Activated T-cell treated with anti-CD3 and anti-CD28 coated beads for 1 hour (primary cell): Measurements from ENCODE around the gene RGS4.
A peak's percentile ranks its signal among the peaks of the same experiment; 100 is the strongest.
"Not testable (repeated sequence)": the region's sequence is repeated elsewhere in the genome, so short reads cannot be mapped to it uniquely, and the experiment has no call there.

Experiments used
- DNase-seq: peaks from one replicate; pipeline ENCODE4 v3.0.0-alpha.2; 2020; ENCODE audit warnings: low read depth

The RGS4 gene

DNA sequence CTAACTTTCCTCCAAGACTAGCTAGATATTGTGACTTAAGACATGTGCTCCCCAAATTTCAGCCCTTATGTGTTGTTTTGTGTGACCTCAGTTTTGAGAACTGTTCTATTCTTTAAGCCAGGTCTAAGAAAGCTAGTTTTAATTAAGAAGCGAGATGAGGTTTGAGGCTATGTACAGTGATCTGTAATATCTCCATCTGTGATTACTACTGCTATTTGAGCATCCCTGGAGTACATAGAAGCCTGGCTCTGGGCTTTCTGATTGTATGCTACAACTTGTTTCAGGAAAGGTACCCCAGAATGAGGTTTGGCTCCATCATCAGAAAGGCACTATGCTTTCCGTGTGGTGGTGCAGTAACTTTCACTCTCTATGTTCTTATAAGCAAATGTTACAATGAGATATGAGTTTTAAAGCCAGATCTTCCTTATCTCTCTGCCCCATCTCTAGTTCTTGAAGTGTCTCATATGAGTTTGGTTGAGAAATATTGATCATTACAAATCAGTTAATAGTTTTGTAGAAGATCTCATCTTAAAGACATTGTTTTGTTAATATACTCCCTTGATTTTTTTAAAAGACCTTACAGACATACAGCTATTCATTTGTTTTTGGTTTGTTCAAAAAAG is 605 bp downstream of the RGS4 start:
- DNase-seq = no peak

DNA sequence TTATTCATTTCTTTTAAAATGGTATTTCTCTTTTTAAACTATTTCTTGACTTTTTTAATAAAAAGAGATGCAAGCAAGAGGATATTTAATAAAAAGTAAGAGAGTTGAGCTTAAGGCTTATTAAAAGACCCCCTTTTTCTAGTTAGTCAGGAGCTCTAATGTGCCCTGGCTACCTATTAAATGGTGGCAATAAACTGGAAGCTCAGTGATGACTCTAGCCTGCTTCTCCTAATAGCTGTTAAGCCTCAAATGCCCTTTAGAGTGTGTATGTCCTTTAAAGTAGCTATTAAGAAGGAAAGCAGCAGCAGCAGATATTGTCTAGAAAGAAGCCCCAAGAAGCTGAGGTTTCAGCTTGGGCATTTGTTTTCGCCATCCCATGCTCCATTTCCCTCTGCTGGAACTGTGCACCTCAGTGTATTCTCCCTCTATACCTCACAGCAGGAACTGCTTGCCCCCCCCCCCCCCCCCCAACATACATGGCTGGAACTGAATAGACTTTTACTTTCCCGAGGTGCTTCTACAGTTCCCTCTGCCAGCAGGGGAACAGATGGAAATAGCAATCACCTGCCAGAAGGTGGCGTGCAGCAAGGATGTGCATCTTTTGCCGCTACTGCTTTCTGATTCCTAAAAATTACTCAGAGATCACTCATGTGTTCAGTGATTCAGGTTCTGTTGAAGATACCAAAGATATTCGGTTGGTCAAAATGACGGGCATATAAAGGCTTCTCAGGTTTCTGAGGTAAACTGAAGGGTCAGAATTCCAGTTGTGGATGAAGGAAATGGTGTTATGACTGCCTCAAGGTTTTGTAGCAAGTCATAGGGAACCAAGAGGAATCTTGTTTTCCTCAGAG is 2.5 kb downstream of the RGS4 start:
- peak; percentile 6 for DNase-seq

DNA sequence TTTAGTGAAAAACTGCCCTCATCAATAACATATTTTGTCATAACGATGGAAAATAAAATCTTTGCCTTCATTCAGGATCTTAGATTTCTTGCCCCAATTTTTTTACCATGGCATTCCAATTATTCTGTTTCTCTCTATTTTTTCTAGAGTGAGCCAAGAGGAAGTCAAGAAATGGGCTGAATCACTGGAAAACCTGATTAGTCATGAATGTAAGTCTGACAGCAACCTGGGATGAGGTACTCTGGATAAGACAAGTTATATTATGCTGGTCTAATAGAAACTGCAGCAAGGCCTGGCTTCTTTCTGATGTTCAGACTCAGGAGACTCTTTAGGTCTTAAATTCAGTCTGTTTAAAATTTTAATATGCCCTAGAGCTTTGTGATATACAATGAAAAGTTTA is 3.5 kb downstream of the RGS4 start:
- no peak for DNase-seq

DNA sequence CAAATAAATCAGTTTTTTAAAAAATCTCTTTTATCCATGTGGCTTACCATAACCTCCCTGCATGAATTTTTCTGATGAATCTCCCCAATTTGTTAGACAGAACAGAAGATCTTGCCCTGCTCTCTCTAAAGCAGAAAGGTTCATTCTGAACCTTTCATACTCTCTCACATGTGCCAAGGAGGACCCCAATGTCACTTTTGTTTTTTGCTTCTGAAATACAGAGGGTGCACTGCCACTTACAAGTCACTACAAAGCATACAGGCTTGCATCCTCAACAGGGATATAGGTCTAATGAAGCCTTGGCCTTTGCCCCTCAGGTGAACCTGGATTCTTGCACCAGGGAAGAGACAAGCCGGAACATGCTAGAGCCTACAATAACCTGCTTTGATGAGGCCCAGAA is 4.8 kb downstream of the RGS4 start:
- DNase-seq = no peak

DNA sequence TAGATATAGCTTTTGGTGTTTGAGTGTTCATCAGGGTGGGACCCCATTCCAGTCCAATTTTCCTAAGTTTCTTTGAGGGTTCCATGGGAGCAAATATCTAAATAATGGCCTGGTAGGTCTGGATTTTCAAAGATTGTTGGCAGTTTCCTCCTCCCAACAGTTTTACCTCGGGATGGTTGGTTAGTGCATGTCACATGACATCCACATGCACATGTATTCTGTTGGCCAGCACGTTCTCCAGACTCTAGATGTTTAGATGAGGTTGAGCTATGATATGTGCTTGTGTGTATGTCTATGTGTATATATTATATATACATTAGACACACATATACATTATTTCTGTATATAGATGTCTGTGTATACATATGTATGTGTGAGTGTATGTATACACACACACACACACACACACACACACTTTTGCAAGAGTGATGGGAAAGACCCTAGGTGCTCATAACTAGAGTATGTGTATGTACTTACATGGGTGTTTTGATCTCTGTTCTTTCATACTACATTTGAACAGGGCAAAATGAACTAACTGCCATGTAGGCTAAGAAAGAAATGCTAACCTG is 5.6 kb downstream of the RGS4 start:
- DNase-seq = no peak

DNA sequence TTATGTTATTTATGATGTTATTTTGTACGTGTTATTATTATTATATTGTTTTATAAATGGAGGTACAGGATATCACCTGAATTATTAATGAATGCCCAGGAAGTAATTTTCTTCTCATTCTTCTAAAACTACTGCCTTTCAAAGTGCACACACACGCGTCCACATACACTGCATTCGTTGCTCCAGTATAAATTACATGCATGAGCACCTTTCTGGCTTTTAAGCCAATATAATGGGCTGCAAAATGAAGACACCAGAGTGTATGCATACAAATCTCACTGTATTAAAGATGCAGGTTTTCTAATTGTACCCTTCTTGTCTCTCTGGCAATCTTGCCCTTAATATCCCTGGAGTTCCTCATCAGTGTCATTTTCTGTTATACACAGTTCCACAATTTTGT is 6.9 kb downstream of the RGS4 start:
- no peak for DNase-seq

DNA sequence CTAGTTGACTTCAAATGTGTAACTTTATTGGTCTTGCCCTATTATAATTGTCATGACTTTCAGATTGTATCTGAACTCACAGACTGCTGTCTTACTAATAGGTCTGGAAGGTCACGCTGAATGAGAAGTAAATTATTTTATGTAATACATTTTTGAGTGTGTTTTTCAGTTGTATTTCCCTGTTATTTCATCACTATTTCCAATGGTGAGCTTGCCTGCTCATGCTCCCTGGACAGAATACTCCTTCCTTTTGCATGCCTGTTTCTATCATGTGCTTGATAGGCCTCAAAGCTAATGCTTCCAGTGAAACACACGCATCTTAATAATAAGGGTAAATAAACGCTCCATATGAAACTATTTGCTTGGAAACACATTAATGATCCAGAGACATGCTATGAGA is 7.3 kb downstream of the RGS4 start:
- no peak for DNase-seq

DNA sequence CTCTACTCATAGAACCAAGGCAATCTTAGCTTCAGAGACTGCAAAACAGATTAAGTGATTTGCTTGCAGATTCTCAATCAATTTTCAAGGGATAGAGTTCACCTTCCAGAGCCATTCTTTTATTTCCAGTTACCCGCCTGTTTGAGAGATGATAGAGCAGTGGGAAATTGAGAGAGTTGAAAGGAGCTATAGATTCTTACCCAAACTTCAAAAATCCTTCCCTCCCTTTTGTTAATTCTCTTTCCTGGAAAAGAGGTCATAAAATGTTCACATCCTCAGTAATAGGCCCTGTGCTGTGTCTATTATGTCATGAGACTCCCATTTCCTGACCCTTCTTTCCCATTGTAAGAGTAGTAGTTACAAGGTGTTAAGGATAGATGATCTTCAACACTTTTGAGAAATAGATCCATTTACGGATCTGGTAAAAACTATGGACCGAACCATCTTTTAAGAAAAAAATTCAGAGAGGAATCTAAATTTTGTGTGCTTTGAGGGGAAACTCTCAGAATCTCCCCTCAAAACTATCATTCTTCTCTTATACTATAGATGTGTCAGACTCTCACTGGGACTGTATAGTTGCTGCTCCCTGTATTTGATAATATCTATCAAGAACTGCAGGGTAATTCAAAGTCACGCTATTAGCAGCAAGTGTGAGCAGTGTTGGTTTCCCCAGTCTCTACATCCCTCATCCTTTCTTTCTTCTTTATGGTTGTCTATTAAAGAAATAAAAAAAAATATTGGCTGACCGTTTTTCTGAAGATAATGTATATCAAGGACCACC is 8.0 kb downstream of the RGS4 start:
- no peak for DNase-seq

DNA sequence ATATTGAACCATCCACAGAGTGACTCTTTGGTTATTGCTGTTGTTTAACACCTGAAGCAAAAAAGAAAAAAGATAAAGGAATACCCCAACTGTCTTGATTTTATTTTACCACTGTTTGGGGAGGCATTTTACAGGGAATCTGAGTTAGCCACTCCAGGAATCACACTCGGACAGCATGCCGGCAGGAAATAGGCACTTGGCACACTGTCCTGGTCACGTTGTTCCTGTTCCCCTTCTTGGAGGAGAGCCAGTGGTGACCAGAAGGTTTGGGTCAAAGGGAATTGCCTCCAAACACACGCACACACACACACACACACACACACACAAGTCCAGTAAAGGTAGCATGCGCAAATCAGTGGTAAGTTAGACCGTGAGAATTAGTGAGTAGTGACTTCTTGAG is 13.8 kb downstream of the RGS4 start:
- no peak for DNase-seq

DNA sequence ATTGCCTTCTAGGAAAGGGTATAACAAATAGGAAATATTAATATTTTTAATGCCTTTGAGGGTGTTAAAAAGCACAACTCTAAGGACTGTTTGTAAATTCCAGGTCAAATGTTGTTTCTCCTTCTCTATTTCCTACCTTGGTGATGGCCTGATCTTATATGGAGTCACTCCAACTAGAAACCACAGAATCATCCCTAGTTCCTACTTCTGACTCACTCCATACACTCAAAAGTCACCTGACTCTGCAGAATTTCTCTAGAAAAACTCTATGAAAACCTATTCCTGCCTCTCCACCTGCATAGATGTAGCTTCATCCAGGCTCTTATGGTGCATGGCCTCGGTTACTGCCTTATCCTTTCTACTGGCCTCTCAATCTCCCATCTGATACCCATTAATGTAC is 14.5 kb downstream of the RGS4 start:
- no peak for DNase-seq

DNA sequence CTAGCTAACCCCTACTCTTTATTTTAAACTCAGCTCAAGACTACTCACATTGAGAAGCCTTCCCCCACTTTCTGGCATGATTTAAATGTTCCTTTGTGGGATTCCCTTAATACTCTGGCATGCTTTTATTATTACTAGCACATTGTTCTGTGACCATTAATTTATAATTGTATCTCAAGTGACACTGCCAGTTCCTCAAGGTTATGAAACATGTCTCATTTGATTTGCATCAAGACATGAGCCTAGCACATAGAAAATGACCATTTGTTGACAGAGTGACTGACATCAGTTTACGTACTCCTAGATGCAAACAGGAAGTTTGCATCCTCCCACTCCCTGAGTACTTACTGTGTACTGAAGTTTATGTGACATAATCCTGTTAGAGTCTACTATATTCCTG is 15.2 kb downstream of the RGS4 start:
- DNase-seq = no peak

DNA sequence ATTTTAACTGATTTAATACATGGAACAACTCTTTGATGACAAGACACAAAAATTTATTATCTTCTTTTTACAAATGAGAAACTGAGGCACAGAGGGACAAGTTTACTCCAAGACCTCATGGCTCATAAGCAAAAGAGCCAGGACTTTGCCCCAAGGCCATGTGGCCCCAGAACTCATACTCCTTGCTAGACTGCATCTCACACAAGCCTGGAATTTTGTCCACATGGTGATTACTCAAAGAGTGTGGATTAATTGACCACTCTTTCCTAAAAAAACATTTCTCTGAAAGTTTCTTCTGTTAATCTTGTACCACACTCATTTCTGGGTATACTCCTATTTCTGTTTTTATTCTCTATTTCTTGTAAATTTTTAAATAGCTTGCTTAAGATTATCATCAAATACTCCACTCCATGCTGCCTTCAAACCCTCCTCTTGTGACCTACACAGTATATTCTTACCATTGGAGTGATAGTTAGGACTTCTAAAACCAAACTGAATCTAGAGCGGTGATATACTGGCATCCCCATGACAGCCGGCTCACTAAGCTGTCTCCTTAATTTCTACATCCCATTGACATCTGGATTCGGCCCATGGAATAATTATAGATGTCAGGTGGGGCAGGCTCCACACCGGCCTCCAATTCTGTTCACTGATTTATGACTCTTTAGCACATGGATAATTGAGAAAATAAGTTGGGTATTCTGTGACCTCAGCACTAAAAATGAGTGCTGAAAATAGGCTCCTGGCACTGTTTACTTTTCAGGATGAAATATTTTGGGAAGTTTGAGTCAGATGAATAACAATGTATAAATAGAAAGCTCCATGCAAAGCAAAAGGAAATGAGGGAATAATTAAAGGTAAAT is 16.1 kb downstream of the RGS4 start:
- no peak for DNase-seq

DNA sequence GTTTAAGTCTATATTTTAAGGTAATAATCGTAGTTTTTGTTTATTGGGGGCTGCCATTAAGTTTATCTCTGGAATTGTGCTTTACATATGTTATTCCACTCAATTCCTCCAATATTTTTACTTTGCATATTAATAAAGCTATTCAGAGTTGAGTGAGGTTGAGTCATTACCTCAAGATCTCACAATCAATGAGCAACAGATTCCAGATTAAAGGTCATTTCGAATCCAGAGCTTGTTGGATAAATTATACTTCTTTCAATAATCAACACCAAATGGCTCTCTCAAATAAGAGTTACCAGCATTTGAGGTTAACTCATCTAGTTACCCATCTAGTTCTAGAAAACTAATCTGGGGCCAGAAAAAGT is 16.7 kb downstream of the RGS4 start:
- no peak for DNase-seq

DNA sequence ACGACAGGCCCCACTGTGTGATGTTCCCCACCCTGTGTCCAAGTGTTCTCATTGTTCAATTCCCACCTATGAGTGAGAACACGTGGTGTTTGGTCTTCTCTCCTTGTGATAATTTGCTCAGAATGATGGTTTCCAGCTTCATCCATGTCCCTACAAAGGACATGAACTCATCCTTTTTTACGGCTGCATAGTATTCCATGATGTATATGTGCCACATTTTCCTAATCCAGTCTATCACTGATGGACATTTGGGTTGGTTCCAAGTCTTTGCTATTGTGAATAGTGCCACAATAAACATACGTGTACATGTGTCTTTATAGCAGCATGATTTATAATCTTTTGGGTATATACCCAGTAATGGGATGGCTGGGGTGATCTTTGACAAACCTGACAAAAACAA is 20.0 kb downstream of the RGS4 start:
- not testable (repeated sequence) for DNase-seq

DNA sequence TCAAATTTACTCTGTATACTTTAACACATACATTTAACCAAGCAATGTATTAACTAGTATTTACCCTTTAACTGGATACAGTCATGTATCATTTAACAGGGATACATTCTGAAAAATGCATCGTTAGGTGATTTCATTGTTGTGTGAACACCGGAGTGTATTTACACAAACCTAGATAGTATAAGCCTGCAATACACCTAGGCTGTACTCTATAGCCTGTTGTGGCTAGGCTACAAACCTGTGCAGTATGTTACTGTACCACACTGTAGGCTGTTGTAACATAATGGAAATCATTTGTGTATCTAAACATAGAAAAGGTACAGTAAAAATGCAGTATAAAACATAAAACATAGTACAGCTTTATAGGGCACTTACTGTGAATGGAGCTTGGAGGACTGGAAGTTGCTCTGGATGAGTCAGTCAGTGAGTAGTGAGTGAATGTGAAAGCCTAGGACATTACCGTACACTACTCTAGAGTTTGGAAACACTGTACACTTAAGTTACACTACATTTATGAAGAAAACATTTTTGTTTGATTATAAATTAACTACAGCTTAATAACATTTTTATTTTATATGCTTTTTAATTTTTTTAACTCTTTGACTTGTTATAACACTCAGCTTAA is 21.3 kb downstream of the RGS4 start:
- DNase-seq = no peak

DNA sequence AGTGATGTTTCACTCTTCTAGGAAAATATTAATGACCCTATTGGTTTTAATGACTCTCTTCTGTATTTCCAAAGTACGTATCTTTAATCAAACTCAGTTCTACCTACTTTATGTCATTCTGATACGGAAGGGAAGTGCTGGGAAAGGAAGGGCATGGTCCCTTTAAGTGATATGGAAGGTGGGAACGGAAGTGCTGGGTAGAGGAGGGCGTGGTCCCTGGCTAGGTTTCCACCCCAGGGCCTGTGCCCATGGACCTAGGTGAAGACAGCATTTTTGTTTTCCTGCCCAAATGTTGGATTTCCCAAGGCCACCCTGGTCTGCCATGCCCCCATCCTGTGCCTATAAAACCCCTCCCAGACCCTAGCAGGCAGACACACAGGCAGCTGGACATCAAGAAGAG is 24.0 kb downstream of the RGS4 start:
- no peak for DNase-seq

DNA sequence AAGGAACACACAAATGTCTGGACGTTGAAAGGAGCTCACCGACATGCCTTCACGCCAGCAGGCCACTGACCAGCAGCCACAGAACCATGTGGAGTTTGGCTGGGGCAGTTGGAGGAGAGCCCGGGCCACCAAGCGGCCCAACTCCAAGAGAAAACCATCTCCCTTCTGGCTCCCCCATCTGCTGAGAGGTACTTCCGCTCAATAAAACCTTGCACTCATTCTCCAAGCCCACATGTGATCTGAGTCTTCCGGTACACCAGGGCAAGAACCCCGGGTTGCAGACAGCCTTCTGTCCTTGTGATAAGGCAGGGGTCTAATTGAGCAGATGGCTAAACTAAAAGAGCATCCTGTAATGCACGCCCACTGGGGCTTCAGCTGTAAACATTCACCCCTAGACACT is 24.4 kb downstream of the RGS4 start:
- no peak for DNase-seq

DNA sequence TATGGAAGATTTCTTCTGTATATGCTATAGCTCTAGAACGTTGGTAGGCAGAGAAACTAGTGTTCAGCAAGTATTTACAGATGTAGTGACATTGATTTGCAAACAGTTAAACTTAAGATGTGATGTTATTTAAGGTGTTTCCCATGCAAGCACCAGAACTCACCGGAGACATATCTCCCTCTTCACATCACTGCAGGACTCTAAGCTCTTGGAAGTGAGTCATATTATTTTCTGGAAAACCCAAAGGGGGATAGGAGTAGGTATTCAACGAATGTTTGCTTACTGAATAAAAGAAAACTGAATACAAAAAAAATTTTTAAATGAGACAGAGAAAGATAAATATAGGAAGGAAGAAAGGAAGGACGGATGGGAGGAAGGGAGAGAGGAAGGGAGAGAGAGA is 25.0 kb downstream of the RGS4 start:
- no peak for DNase-seq

DNA sequence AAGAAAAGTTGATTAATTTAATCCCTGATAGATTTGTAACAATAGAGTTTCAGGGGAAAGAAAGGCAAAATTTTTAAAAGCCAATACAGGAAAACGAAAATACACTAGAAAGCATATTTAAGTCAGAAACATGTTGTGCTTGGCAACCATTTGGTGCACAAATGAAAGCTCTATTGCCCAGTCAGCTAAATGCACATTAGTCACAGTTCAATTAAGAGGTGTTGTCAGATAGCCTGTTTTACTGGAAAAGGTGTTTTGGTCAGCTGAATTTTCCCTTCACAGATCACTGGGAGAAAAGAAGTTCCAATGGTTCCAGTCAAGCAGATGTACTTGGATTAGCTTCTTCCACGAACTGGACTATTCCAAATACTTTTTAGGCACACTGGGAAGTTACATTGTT is 25.4 kb downstream of the RGS4 start:
- DNase-seq = no peak

DNA sequence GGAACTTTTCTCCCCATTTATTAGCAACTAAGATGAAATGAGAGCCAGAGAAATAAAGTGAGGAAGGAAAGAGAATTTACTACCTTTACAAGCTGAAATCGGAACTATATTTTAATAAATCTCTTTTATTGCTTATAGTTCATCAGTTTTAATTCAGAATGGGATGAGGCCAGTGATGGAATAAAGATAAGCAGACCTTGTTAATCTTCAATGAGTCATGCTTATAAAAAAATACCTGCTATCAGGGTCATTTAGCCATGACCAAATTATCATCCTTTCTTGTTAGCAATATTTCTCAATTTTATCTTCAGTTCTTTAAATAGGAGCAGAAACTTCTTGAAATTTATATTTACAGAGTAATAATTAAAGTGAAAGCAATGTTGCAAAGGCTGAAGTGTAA is 26.1 kb downstream of the RGS4 start:
- no peak for DNase-seq

DNA sequence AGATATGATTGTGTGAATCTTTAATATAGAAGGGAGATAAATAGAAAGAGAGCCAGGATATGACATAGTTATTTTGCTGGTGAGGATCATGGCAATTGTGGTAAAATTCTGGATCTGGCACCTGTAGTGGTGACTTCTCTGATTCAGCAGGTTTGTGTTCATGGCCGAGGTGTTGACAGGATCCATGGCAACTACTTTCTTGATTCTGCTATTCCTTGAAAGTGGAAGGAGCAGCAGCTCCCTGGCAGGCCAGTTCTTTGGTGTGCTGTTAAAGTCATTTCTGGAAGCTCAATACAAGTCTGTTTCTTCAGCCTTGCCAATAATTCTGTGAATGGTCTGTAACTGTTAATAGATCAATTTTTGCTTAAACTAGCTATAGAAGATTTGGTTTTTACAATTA is 33.4 kb downstream of the RGS4 start:
- no peak for DNase-seq
